Ishikawa (cell line): ENCODE measurements around the gene IL1RL2.

Experiments
- CEBPB ChIP-seq: IDR thresholded peaks from 2 replicates; pipeline ENCODE4 v1.6.1; 2012
- CREB1 ChIP-seq: IDR thresholded peaks from 2 replicates; pipeline ENCODE4 v1.6.1; 2012; ENCODE audit warnings: low read depth
- EGR1 ChIP-seq: IDR thresholded peaks from 2 replicates; pipeline ENCODE4 v1.6.1; 2012
- EP300 ChIP-seq: IDR thresholded peaks from 2 replicates; pipeline ENCODE4 v1.6.1; 2012; ENCODE audit warnings: borderline replicate concordance
- FOXM1 ChIP-seq: IDR thresholded peaks from 2 replicates; pipeline ENCODE4 v1.6.1; 2012; ENCODE audit warnings: low read depth, borderline replicate concordance
- MAX ChIP-seq: IDR thresholded peaks from 2 replicates; pipeline ENCODE4 v1.6.1; 2012
- NFIC ChIP-seq: IDR thresholded peaks from 2 replicates; pipeline ENCODE4 v1.6.1; 2012
- RAD21 ChIP-seq: IDR thresholded peaks from 2 replicates; pipeline ENCODE4 v1.6.1; 2012; ENCODE audit warnings: low read depth
- REST ChIP-seq: IDR thresholded peaks from 2 replicates; pipeline ENCODE4 v1.6.1; 2012; ENCODE audit warnings: low read depth, mild to moderate bottlenecking
- TAF1 ChIP-seq: IDR thresholded peaks from 2 replicates; pipeline ENCODE4 v1.6.1; 2012; ENCODE audit warnings: low read depth, mild to moderate bottlenecking
- TCF12 ChIP-seq: IDR thresholded peaks from 2 replicates; pipeline ENCODE4 v1.6.1; 2012; ENCODE audit warnings: low read depth
- TEAD4 ChIP-seq: IDR thresholded peaks from 2 replicates; pipeline ENCODE4 v1.6.1; 2012
- YY1 ChIP-seq: IDR thresholded peaks from 2 replicates; pipeline ENCODE4 v1.6.1; 2012; ENCODE audit warnings: low read depth
- ZBTB7A ChIP-seq: IDR thresholded peaks from 2 replicates; pipeline ENCODE4 v1.6.1; 2012; ENCODE audit warnings: low read depth
- TF ChIP-seq, protein P1 (sequence below): IDR thresholded peaks from 2 replicates; pipeline ENCODE4 v1.6.1; 2012

The IL1RL2 gene

DNA sequence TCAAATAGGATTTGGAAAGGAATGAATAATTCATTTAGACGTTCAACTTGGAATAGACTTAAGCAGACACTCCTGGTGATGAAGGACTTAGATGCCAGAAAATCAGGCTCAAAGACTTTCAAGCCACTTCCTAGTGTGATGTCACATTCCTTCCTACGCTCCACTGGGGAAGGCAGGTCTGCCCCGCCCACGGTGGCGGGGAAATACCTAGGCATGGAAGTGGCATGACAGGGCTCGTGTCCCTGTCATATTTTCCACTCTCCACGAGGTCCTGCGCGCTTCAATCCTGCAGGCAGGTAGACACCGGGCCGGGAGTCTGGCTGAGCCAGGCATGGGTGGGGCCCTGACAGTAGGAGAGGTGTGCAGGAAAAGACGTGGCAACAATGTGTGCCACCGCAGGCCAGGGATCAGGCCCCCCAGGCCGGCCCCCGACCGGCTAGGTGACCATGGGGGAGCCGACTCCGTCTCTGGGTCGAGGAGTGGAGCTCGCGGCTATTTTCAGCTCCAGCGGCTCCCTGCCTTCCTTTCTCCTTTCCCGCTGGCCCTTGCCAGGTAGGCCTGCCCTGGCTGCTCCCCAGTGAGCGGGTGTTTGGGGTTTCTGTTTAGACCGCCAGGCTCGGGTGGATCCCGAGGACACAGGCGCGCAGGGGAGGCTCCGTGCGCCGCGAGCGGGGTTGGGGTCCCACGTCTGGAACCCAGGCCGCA lies at the start of gene IL1RL2:
Gene IL1RL2 (plus strand): TSS at position 233 of the 705 bp plus-strand sequence. CDS start 845 bp downstream, outside the sequence.
- TF ChIP-seq EGR1 (no peak), FOXM1 (no peak), MAX (no peak), TEAD4 (no peak), REST (no peak), NFIC (no peak), YY1 (no peak), ZBTB7A (no peak)
- TF ChIP-seq, protein P1, sequence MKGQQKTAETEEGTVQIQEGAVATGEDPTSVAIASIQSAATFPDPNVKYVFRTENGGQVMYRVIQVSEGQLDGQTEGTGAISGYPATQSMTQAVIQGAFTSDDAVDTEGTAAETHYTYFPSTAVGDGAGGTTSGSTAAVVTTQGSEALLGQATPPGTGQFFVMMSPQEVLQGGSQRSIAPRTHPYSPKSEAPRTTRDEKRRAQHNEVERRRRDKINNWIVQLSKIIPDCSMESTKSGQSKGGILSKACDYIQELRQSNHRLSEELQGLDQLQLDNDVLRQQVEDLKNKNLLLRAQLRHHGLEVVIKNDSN = no peak

- TF ChIP-seq EGR1 (no peak), TEAD4 (no peak), FOXM1 (no peak), MAX (no peak), CREB1 (no peak), NFIC (no peak), ZBTB7A (no peak), TAF1 (no peak), EP300 (no peak), REST (no peak), YY1 (no peak), RAD21 (no peak), TCF12 (no peak), CEBPB (no peak)
- TF ChIP-seq, protein P1 = no peak
These were observed 49.7 kb upstream of the IL1RL2 start for GRCh38 chr2:102137138-102137537.

- no peak for TF ChIP-seq REST
- no peak for TF ChIP-seq EP300
- no peak for TF ChIP-seq FOXM1
- no peak for TF ChIP-seq TCF12
- no peak for TF ChIP-seq EGR1
- no peak for TF ChIP-seq MAX
- TF ChIP-seq TEAD4 = no peak
- TF ChIP-seq NFIC = no peak
- TF ChIP-seq, protein P1 = no peak
- no peak for TF ChIP-seq TAF1
- TF ChIP-seq CREB1 = no peak
- TF ChIP-seq YY1 = no peak
- TF ChIP-seq ZBTB7A = no peak
- TF ChIP-seq CEBPB = no peak
- no peak for TF ChIP-seq RAD21
These were observed 48.5 kb upstream of the IL1RL2 start for GRCh38 chr2:102138331-102138730.
